Mucosa of descending colon (tissue), 3 donors: ENCODE measurements around the gene B3GLCT. TPM values are rescaled to one million over a fixed set of nuclear protein-coding genes. Genes with fewer than 3 reads are reported as not detected.

Source experiments
- ATAC-seq: fragments of 200-7000 bp; cut with Tn5 transposase; one replicate; pipeline ENCODE4 v1.9.1; 2020; ENCODE audit warnings: mild to moderate bottlenecking, moderate library complexity
- DNase-seq, 3 donors: peaks; one replicate each; pipeline ENCODE4 v3.0.0-alpha.2; 2020
- H3K36me3 ChIP-seq: fragments of 200-600 bp; one replicate; pipeline ENCODE4 v1.8.0; 2021; ENCODE audit warnings: low read depth, mild to moderate bottlenecking
- H3K4me1 ChIP-seq: fragments of 200-600 bp; one replicate; pipeline ENCODE4 v1.8.0; 2021; ENCODE audit warnings: low read depth, mild to moderate bottlenecking
- H3K4me3 ChIP-seq: fragments of 200-600 bp; one replicate; pipeline ENCODE4 v1.8.0; 2021; ENCODE audit warnings: mild to moderate bottlenecking
- H3K9me3 ChIP-seq: fragments of 200-600 bp; one replicate; pipeline ENCODE4 v1.8.0; 2021; ENCODE audit warnings: mild to moderate bottlenecking
- CTCF ChIP-seq: fragments of 200-600 bp; IDR thresholded peaks from one replicate; pipeline ENCODE4 v1.8.0; 2022; ENCODE audit warnings: antibody characterized with exemption, mild to moderate bottlenecking
- intact Hi-C, 2 donors: fragments of 100-400 bp; cut with DNase I in 1 of 2; cut with micrococcal nuclease in 1 of 2; formaldehyde crosslinking; loops; one replicate each; pipeline versions ENCODE4 v1.11.0 to v1.11.1; 2022; cut with DNase I, micrococcal nuclease
- total RNA-seq, 3 donors: library from RNA; stranded (reverse); fragmentation: NEBNext Ultra II Directional in 2 of 3; extraction: Animal tissue kit (Norgen Biotek cat#: 25700) in 2 of 3; gene quantifications; one replicate each; pipeline versions ENCODE4 v1.2.1 to v1.2.4, GENCODE V29; 2021 to 2023
- donor health status: DM: no; HTN: no; CAD: no; lungs with moderate emphysema.
- donor health status: DM: no; HTN: no; CAD: no.
- donor health status: DM: no; HTN: yes; CAD: no.

B3GLCT gene
- total RNA-seq, 3 donors from 2014 or later, result 3.1 to 5.1 (median 4.0) TPM

GRCh38 chr13:31224963-31225559 is 25.3 kb downstream of the B3GLCT start:
- Histone ChIP-seq H3K4me3 (no peak overlapping the region), H3K9me3 (no peaks in the 10 kb centered on the region), H3K4me1 (no peaks in the 10 kb centered on the region), H3K36me3 (no peaks in the 10 kb centered on the region)
- ATAC-seq, result no peak
- DNase-seq, result no peak
- TF ChIP-seq CTCF, result no peak
- intact Hi-C loops, result no loop called here

GRCh38 chr13:31225998-31226675 is 26.4 kb downstream of the B3GLCT start:
- no peak for TF ChIP-seq CTCF
- Histone ChIP-seq H3K4me1 (no peaks in the 10 kb centered on the region), H3K36me3 (no peaks in the 10 kb centered on the region), H3K4me3 (no peak overlapping the region), H3K9me3 (no peaks in the 10 kb centered on the region)
- DNase-seq, result no peak
- ATAC-seq, result no peak
- intact Hi-C loops, result no loop called here

GRCh38 chr13:31227063-31227462 is 27.3 kb downstream of the B3GLCT start:
- H3K4me1 ChIP-seq, result no peaks in the 10 kb centered on the region
- H3K36me3 ChIP-seq, result no peaks in the 10 kb centered on the region
- no peak overlapping the region for H3K4me3 ChIP-seq
- intact Hi-C loops, result no loop called here
- TF ChIP-seq CTCF, result no peak
- H3K9me3 ChIP-seq, result no peaks in the 10 kb centered on the region
- DNase-seq (no peak), ATAC-seq (no peak)

GRCh38 chr13:31227870-31228269 is 28.1 kb downstream of the B3GLCT start:
- intact Hi-C loops, result no loop called here
- no peak overlapping the region for H3K4me3 ChIP-seq
- H3K4me1 ChIP-seq, result no peaks in the 10 kb centered on the region
- DNase-seq (no peak), ATAC-seq (no peak)
- TF ChIP-seq CTCF, result no peak
- no peaks in the 10 kb centered on the region for H3K36me3 ChIP-seq
- no peaks in the 10 kb centered on the region for H3K9me3 ChIP-seq

- no peak for TF ChIP-seq CTCF
- H3K4me3 ChIP-seq, result no peak overlapping the region
- intact Hi-C loops, result loop anchor here (10.0 kb wide), 1 partner anchor 190 kb away; no protein-coding TSS in a partner anchor
- H3K4me1 ChIP-seq, result no peaks in the 10 kb centered on the region
- H3K36me3 ChIP-seq, result no peaks in the 10 kb centered on the region
- peak; percentile 39 for ATAC-seq
- DNase-seq, result no peak
- H3K9me3 ChIP-seq, result no peaks in the 10 kb centered on the region
These were observed 35.0 kb downstream of the B3GLCT start for GRCh38 chr13:31234729-31235128.
